Measurements from ENCODE around the gene KLHL21.

The KLHL21 gene

DNA sequence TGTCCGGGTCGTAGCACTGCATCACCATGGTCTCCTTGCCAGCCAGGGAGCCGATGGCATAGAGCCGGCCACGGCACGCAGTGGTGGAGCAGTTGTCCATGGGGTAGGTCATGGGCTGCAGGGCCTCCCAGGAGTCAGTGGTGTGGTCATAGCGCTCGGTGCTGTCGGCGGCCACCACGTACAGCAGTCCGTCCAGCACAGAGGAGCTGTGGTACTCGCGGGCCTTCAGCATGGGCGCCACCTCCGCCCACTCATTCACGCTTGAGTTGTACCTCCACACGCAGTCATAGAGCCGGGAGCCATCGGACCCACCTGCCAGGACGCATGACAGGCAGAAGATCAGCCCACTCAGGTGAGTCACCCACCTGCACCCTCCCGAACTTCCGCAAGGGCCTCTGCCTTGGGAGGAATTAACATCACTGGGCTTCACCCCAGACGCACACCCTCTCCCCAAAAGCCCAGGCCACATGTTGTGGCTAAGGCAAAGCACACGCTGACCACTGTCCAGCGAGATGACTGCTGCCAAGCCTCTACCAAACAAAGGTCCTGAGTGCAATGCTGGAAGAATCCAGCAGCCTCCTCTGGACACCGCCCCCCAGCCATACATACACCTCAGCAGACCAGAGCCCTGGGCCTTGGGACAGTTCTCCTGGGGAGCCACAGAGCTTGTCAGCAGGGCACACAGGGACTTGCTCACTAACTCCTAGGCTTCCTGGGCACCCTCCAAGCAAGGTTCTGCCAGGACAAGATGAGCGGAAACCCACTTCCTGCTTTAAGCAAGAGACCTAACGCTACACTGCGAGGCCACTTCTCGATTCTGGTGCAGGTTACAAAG lies 3.3 kb downstream of the KLHL21 start:
- DNase-seq: no peak

- no peak for DNase-seq
These were observed 4.9 kb downstream of the KLHL21 start for GRCh38 chr1:6597777-6598131.

DNA sequence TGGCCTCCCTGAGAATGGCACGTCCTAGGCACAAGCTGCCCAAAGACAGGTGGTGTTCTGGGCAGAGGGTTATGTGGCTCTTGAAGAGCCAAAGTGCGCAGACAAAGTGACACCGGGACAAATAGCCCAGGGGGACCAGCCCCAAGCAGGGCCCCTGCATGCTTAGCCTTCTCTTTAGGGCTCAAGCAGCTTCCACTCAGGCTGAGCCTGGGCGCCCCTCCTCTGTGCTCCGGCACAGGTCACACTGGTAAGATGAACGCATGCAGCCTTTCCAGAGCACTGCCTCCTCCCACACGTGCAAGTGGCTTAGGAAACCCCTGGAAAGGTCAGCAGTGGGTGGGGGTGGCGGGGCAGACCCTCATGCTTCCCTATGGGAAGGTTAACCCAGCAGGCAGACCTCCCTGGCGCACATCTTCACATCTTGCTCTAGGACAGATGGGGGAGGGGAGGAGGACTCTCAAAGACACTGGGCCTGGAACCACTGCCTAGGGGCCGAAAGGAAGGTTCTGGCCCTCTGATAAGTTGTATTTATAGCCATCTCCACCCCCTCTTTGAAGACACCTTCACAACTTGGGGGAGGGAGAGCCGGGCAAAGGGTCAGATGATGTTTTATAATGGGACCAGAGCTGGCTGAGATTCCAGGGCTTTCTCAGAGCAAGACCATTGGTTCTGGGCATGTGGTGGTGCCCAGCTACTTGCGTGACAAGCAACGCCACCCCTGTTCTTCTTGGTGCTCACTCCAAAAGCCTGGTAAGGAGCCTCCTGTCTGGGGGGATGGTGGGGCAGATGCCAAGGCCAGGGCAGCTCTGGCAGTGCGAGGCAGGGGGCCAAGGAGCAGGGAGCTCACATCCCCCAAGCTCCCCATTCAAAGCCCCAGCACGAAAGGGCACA lies 5.5 kb downstream of the KLHL21 start:
- DNase-seq: no peak

DNA sequence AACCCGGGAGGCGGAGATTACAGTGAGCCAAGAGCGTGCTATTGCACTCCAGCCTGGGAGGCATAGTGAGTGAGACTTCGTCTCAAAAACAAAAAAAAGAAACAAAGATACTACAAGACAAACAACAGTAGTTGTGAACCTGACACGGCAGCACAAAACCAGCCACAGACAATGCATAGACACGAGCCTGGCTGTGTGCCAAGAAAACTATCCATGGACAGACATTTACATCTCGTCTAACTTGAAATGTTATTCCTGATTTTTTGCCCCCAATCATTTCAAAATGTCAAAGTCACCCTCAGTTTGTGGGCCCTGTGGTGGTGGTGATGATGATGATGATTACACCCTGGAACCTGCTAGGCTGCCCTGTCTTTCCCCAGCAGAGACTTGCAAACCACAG lies 6.3 kb downstream of the KLHL21 start:
- no peak for DNase-seq

DNA sequence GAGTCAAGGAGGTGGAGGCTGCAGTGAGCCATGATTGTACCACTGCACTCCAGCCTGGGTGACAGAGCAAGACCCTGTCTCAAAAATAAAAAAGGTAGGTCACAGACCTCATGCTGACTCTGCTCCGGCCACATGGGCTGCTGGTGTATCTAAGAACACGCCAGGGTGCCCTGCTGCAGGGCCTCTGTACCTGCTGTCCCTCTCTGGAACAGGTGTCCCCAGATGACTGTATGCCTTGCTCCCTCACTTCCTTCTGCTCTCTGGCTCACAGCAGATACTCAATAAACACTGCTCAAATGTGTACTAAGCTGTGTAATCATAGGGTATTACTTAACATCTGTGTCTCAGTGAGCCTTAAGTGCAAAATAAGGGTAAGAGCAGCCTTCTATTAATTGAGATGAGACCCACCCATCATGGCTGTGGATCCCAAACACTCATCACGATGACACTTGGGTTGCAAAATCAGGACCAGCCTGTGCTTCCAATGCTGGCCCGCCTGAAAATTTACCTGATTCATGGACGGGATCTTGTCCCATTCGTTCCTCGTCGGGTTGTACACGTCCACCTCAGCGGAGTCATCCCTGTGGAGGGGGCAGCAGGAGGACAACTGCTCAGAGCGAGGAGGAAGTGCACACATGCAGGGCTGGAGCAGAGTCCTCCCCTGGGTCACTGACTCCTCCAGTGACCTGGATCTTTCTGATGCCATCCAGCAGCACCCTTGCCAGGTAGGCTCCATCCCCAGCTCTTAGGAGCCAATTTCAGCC lies 7.5 kb downstream of the KLHL21 start:
- peak in 1 of 3 experiments; percentile 22 for DNase-seq

DNA sequence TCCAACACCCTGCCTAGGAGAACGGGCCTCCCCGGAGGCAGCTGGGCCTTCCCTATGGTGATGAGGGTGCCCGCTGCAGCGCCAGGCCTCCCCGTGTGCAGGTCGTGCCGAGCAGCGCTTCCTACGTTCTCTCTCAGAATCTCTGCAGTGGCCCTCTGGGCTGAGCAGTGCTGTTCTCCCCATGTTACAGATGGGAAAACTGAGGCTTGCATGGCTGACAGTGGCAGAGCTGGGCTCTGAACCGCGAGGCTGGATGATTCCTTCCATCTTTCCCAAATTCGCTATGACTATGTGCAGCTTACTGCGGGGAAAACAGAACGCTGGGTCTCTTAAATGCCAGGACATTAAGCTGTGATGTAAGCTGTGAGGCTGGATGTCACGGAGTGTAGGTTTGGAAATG lies 8.9 kb downstream of the KLHL21 start:
- DNase-seq: no peak

GRCh38 chr1:6592865-6593593 lies 9.6 kb downstream of the KLHL21 start:
- DNase-seq: no peak

DNA sequence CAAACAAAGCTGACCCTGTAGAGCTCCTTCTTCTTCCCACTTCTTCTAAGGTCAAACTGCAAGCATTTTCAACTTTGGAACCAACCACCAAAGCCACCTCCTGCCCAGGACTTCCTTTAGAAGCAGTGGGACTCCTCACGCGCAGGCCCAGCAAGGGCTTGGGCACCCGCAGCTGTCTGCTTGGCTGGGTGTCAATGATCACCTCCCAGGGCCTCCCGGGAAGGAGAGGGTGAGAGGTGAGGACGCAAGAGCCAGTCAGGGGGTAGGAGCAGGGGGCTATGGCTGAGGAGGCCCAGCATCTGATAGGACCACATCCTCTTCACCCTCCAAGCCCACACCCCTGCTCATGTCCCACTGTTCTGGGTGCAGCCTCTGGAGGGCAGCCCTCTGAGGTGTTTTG lies 10.2 kb downstream of the KLHL21 start:
- DNase-seq: no peak

DNA sequence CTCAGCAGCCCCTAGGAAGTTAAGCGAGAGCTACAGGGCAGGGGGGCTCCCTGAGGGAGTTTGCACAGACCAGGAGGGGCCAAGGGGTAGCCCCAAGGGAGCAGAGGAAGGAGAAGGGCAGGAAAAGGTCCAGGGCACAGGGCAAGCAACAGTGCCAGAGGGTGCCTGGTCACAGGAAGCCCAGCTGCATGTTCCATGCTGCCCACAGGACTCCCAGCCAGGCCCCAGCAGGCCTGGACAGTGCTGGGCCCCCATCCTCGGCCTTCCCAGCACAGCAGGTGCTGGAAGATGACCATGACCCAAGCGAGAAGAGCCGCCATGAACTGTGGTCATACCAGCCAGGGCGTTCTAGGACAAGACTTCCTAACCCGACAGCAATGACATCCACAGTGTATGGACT lies 11.0 kb downstream of the KLHL21 start:
- DNase-seq: no peak

- no peak for DNase-seq
These were observed 11.4 kb downstream of the KLHL21 start for GRCh38 chr1:6591222-6591621.

GRCh38 chr1:6590046-6590445 lies 12.6 kb downstream of the KLHL21 start:
- no peak for DNase-seq

DNA sequence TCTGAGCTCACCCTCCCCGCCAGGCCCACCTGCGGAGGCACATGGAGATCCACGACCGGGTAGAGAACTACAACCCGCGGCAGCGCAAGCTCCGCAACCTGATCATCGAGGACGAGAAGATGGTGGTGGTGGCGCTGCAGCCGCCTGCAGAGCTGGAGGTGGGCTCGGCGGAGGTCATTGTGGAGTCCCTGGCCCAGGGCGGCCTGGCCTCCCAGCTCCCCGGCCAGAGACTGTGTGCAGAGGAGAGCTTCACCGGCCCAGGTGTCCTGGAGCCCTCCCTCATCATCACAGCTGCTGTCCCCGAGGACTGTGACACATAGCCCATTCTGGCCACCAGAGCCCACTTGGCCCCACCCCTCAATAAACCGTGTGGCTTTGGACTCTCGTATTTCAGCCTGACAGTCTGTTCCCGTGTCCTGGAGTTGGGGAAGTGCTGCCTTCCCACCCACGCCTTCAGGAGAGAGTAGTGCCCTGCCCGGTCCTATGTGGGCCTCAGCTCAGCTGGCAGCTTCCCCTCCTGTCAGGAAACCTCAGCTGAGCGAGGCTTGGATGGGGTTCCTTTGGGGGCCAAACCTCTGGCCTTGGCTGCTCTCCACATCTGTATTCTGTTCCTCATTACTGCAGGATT lies 13.7 kb downstream of the KLHL21 start:
- DNase-seq: no peak

- DNase-seq: peak in 1 of 3 experiments; percentile 4
These were observed 14.4 kb downstream of the KLHL21 start for GRCh38 chr1:6588128-6588892.

GRCh38 chr1:6587261-6588005 lies 15.2 kb downstream of the KLHL21 start:
- DNase-seq: peak in 2 of 3 experiments; percentile 10 to 46

GRCh38 chr1:6586404-6586816 lies 16.3 kb downstream of the KLHL21 start:
- DNase-seq: no peak

DNA sequence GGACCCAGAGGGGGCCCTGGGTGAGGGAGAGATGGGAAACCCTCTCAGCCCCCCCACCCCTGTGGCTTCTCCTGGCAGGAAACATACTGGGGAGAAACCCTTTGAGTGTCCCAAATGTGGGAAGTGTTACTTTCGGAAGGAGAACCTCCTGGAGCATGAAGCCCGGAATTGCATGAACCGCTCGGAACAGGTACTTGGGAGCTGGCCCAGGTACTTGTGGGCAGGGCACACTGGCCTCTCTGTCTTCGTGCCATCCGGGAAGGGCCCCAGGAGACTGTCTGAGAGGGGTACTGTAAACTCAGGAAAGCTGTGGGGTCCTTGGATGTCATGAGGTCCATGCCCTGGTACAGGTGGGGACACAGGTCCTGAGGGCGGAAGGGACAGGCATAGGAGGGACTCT lies 16.8 kb downstream of the KLHL21 start:
- DNase-seq: no peak

DNA sequence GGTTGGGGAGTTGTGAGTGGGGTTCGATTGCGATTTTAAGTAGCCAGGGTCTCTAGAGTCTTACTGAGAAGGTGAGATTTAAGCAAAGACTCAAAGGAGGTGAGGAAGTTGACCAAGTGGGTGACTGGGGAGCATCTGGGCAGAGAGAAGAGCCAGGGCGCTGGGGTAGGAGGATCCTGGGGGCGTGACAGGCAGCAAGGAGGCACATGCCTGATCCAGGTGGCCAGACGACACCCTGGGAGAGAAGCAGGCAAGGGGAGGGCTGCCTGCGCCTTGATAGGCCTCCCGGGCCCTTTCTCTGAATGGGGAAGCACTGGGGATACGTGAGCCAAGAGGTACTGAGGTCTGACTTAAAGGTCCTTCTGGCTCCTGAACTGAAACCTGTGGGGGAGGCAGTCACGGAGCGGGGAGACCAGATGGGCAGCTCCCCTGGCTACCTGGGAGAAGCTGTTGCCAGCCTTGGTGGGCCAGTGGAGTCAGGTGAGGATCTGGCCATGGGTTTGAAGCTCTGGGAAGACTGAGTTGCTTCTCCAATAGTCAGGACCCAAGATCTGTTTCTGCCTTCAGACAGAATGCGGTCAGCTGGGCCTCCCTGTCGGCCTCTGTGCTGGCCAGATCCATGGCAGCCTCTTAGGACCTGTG lies 17.5 kb downstream of the KLHL21 start:
- no peak for DNase-seq

DNA sequence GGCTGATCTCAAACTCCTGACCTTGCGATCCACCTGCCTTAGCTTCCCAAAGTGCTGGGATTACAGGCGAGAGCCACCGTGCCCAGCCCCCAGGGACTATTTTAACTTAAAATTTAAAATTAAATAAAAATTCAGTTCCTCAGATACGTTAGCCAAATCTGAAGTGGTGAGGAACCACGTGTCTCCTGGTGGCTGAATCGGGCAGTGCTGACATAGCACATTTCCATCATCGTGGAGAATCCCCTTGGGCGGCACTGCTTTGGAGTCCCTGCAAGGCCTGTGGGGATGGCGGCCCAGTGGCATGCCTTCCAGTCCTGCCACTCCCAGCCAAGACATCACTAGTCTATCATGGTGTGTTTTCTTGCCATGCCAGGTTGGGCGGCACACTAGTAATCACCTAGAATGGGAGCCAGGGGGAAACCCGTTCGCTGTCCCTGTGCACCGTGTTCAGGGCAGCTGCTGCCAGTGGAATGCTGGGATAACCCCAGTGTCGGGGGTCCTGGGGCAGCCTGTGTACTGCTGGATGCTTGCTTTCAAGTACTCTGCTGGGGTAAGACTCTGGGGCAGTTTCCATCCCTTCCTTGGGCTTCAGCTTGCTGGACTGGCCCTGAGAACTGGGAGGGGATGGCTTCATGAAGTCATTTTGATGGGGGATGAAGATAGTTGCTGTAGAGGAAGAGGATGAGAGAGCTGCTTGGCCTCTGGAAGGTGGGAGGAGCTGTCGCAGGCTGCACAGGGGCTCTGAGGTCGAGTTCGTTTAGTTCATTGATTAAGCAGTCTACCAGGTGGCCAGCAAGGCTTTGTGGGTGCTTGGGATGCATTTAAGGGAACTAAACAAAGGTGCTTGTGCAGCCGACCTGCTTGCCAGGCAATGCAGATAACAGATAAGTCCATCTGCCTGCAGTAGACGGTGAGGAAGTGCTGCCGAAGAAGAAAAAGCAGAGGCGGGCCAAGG lies 18.3 kb downstream of the KLHL21 start:
- no peak for DNase-seq

DNA sequence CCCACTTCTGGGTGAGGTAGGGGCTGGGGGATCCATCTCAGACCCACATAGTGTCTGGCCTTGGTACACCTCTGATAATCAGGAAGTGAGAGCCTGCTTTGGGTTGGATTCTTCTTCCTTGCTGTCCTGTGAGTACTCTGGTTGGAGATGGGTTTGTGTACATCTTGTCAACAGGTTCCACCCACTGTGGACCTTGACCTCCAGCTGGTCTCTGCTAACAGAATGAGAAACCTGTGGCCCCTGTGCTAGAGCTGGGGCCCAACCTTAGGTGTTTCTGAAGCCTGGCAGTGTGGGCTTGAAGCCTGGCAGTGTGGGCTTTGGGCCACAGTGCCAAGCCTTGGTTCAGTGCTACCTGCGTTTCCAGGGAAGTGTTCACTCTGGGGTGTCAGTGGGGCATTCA lies 20.3 kb downstream of the KLHL21 start:
- no peak for DNase-seq
